Loucy (cell line): ENCODE measurements around the gene C16orf54.

Experiments
- H2AFZ ChIP-seq: fragments of 200-600 bp; sonication (generic); 2 replicates; pipeline ENCODE4 v1.6.0; 2016; ENCODE audit warnings: antibody characterized with exemption, mild to moderate bottlenecking, low read length, moderate library complexity
- H3F3A ChIP-seq: fragments of 200-600 bp; 2 replicates; pipeline ENCODE4 v1.6.0; 2016; ENCODE audit warnings: antibody characterized with exemption, low read depth, mild to moderate bottlenecking
- H3K27me3 ChIP-seq: fragments of 200-600 bp; sonication (generic); 2 replicates; pipeline ENCODE4 v1.6.1; 2014; ENCODE audit warnings: low read length, mild to moderate bottlenecking; ENCODE audit not compliant: insufficient read depth, poor library complexity, severe bottlenecking
- H3K36me3 ChIP-seq: fragments of 200-600 bp; sonication (generic); 2 replicates; pipeline ENCODE4 v1.6.1; 2016; ENCODE audit warnings: low read length; ENCODE audit not compliant: insufficient read depth
- H3K4me1 ChIP-seq: fragments of 200-600 bp; sonication (generic); 2 replicates; pipeline ENCODE4 v1.5.1; 2014; ENCODE audit warnings: low read length, mild to moderate bottlenecking; ENCODE audit not compliant: insufficient read depth, poor library complexity, severe bottlenecking
- H3K4me2 ChIP-seq: fragments of 200-600 bp; sonication (generic); 2 replicates; pipeline ENCODE4 v1.6.0; 2014; ENCODE audit warnings: antibody characterized with exemption, low read length, low read depth, mild to moderate bottlenecking; ENCODE audit not compliant: poor library complexity, severe bottlenecking
- H3K4me3 ChIP-seq: fragments of 200-600 bp; sonication (generic); 2 replicates; pipeline ENCODE4 v1.5.1; 2014; ENCODE audit warnings: low read length, mild to moderate bottlenecking, mixed read lengths; ENCODE audit not compliant: poor library complexity, severe bottlenecking
- H3K79me2 ChIP-seq: fragments of 200-600 bp; sonication (generic); 2 replicates; pipeline ENCODE4 v1.6.1; 2014; ENCODE audit warnings: low read length; ENCODE audit not compliant: insufficient read depth
- H3K9ac ChIP-seq: fragments of 200-600 bp; sonication (generic); 2 replicates; pipeline ENCODE4 v1.6.0; 2014; ENCODE audit warnings: mild to moderate bottlenecking, low read depth, low read length, moderate library complexity; ENCODE audit not compliant: poor library complexity, severe bottlenecking
- H3K9me2 ChIP-seq: fragments of 200-600 bp; sonication (generic); replicated peaks from 2 replicates; pipeline ENCODE4 v1.6.1; 2016; ENCODE audit warnings: low read depth, low read length, mixed read lengths
- H3K9me3 ChIP-seq: fragments of 200-600 bp; sonication (generic); 2 replicates; pipeline ENCODE4 v1.6.1; 2014; ENCODE audit warnings: mild to moderate bottlenecking, antibody characterized with exemption, low read length, low read depth; ENCODE audit not compliant: insufficient read depth
- H4K20me1 ChIP-seq: fragments of 200-600 bp; sonication (generic); 2 replicates; pipeline ENCODE4 v1.6.0; 2014; ENCODE audit warnings: antibody characterized with exemption, low read length, mild to moderate bottlenecking; ENCODE audit not compliant: insufficient read depth, poor library complexity, severe bottlenecking
- EZH2phosphoT487 ChIP-seq: fragments of 200-600 bp; IDR thresholded peaks from 2 replicates; pipeline ENCODE4 v1.6.1; 2018; ENCODE audit warnings: antibody characterized with exemption, mild to moderate bottlenecking, moderate library complexity, borderline replicate concordance
- TF ChIP-seq, protein P1 (sequence below): fragments of 200-600 bp; sonication (generic); conservative IDR thresholded peaks from 2 replicates; pipeline ENCODE4 v1.5.1; 2014; ENCODE audit warnings: mild to moderate bottlenecking, antibody characterized with exemption, low read length

The C16orf54 gene

GRCh38 chr16:29767062-29767461, 21.3 kb upstream of the C16orf54 start:
- Histone ChIP-seq H3F3A (no peaks in the 10 kb centered on the region), H3K9me3 (no peaks in the 10 kb centered on the region), H3K9me2 (no peaks in the 10 kb centered on the region), H3K4me3 (no peak overlapping the region), H3K9ac (no peak overlapping the region), H2AFZ (no peak overlapping the region), H3K27me3 (no peaks in the 10 kb centered on the region), H4K20me1 (no peaks in the 10 kb centered on the region), H3K36me3 (no peaks in the 10 kb centered on the region), H3K4me2 (no peak overlapping the region), H3K4me1 (no peaks in the 10 kb centered on the region), H3K79me2 (no peaks in the 10 kb centered on the region)
- TF ChIP-seq, protein P1, sequence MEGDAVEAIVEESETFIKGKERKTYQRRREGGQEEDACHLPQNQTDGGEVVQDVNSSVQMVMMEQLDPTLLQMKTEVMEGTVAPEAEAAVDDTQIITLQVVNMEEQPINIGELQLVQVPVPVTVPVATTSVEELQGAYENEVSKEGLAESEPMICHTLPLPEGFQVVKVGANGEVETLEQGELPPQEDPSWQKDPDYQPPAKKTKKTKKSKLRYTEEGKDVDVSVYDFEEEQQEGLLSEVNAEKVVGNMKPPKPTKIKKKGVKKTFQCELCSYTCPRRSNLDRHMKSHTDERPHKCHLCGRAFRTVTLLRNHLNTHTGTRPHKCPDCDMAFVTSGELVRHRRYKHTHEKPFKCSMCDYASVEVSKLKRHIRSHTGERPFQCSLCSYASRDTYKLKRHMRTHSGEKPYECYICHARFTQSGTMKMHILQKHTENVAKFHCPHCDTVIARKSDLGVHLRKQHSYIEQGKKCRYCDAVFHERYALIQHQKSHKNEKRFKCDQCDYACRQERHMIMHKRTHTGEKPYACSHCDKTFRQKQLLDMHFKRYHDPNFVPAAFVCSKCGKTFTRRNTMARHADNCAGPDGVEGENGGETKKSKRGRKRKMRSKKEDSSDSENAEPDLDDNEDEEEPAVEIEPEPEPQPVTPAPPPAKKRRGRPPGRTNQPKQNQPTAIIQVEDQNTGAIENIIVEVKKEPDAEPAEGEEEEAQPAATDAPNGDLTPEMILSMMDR, result no peak
- TF ChIP-seq EZH2phosphoT487, result no peak

GRCh38 chr16:29766571-29766970, 20.8 kb upstream of the C16orf54 start:
- no peaks in the 10 kb centered on the region for H3K36me3 ChIP-seq
- H3K4me2 ChIP-seq, result no peak overlapping the region
- H3K4me3 ChIP-seq, result no peak overlapping the region
- no peaks in the 10 kb centered on the region for H3K27me3 ChIP-seq
- H3F3A ChIP-seq, result no peaks in the 10 kb centered on the region
- H2AFZ ChIP-seq, result no peak overlapping the region
- H3K79me2 ChIP-seq, result no peaks in the 10 kb centered on the region
- no peaks in the 10 kb centered on the region for H3K9me3 ChIP-seq
- no peak overlapping the region for H3K9ac ChIP-seq
- no peaks in the 10 kb centered on the region for H4K20me1 ChIP-seq
- TF ChIP-seq, protein P1, result no peak
- no peak for TF ChIP-seq EZH2phosphoT487
- H3K9me2 ChIP-seq, result no peaks in the 10 kb centered on the region
- no peaks in the 10 kb centered on the region for H3K4me1 ChIP-seq

DNA sequence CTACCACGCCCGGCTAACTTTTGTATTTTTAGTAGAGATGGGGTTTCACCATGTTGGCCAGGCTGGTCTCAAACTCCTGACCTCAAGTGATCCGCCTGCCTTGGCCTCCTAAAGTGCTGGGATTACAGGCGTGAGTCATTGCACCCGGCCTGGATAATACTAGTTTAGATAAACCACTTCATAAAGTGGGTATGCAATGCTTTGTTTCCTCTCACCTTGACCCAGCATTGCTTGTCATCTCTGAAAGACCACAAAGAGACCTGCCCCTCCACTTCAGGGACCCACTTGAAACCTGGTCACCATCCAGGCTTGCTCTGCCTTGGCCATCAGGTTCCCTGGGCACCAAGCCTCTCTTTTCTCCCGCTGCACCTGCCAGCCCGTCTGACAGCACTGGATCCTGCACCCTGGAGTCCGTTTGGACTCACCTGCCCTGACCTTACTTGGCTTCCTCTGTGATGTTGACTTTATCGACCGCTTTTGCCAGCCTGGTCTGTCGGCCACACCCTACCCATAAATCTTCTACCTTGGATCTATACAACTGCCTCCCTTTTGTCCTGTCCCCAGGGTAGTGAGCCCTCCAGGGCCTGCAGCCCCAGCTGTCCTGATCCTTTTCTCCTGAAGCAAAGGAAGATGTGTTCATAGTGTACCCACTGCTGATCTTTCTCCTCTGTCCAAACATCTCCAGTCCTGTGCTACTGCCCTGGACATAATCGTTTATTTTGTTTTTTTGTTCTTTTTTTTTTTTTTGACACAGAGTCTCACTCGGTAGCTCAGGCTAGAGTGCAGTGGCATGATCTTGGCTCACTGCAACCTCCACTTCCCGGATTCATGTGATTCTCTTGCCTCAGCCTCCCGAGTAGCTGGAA, 19.6 kb upstream of the C16orf54 start:
- Histone ChIP-seq H3K4me2 (no peak overlapping the region), H3K4me3 (no peak overlapping the region), H3K27me3 (no peaks in the 10 kb centered on the region), H3F3A (no peaks in the 10 kb centered on the region), H3K4me1 (no peaks in the 10 kb centered on the region), H3K36me3 (no peaks in the 10 kb centered on the region), H3K9ac (no peak overlapping the region), H3K9me2 (no peaks in the 10 kb centered on the region), H2AFZ (no peak overlapping the region), H3K9me3 (no peaks in the 10 kb centered on the region), H3K79me2 (no peaks in the 10 kb centered on the region), H4K20me1 (no peaks in the 10 kb centered on the region)
- TF ChIP-seq, protein P1, result no peak
- no peak for TF ChIP-seq EZH2phosphoT487
